H1 (cell line): ENCODE measurements around the gene DCAF8. TPM values are rescaled to one million over a fixed set of nuclear protein-coding genes. Genes with fewer than 3 reads are reported as not detected.

Experiments used
- JUND ChIP-seq: IDR thresholded peaks from 2 replicates; pipeline ENCODE4 v1.6.1; 2011; ENCODE audit warnings: mild to moderate bottlenecking, improper control_type of control experiment, low read length
- RAD21 ChIP-seq, 2 experiments: IDR thresholded peaks in 1 of 2; conservative IDR thresholded peaks in 1 of 2; 2 replicates each; pipeline ENCODE4 v1.6.1; 2011; ENCODE audit warnings: low read depth in 2 of 2, low read length in 2 of 2, improper control_type of control experiment in 1 of 2, inconsistent platforms in 1 of 2, mild to moderate bottlenecking in 1 of 2, moderate library complexity in 1 of 2
- RFX5 ChIP-seq: IDR thresholded peaks from 2 replicates; pipeline ENCODE4 v1.6.1; 2011; ENCODE audit warnings: low read depth, low read length, improper control_type of control experiment, borderline replicate concordance
- TCF12 ChIP-seq: IDR thresholded peaks from 2 replicates; pipeline ENCODE4 v1.6.1; 2011; ENCODE audit warnings: low read depth, mild to moderate bottlenecking, low read length
- polyA plus RNA-seq, 7 experiments: library from polyadenylated mRNA; depleted of rRNA in 3 of 7; stranded (reverse) in 5 of 7; unstranded in 2 of 7; fragments of >200 nt in 5 of 7; fragments of 200-250 nt in 2 of 7; gene quantifications; 1 replicate in 5 of 7; 2 replicates in 1 of 7; 4 replicates in 1 of 7; pipeline versions ENCODE4 v1.2.1 to v1.2.3, GENCODE V29; 2011 to 2013; ENCODE audit warnings: missing spikeins in 2 of 7, mixed read lengths in 2 of 7
- total RNA-seq: library from RNA; stranded (reverse); fragmentation: NEBNext Ultra II Directional; extraction: Animal tissue kit (Norgen Biotek cat#: 25700); gene quantifications from 2 replicates; pipeline ENCODE4 v1.2.1, GENCODE V29; 2021
- TF ChIP-seq, protein P1 (sequence below): IDR thresholded peaks from 2 replicates; pipeline ENCODE4 v1.6.1; 2011; ENCODE audit warnings: low read depth, mild to moderate bottlenecking, low read length; ENCODE audit not compliant: insufficient read depth
- TF ChIP-seq, protein P2 (sequence below): IDR thresholded peaks from 2 replicates; pipeline ENCODE4 v1.6.1; 2011; ENCODE audit warnings: low read length, improper control_type of control experiment

Gene DCAF8
- total and polyA plus RNA-seq, 2 of the 8 experiments (the other 6 are each of a cell fraction or from before 2014, with no cell fraction given) = 68.2 to 110 TPM

DNA sequence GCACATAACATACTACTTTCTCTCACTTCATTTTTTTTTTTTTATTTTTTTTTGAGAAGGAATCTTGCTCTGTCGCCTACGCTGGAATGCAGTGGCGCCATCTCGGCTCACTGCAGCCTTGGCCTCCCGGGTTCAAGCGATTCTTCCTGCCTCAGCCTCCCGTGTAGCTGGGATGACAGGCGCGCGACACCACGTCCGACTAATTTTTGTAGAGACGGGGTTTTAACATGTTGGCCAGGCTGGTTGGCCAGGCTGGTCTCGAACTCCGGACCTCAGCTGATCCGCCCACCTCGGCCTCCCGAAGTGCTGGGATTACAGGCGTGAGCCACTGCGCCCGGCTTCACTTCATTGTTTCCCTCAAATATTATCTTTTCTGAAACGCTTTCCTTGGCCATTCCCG, 23.2 kb upstream of the DCAF8 start (continued):
- TF ChIP-seq, protein P1, sequence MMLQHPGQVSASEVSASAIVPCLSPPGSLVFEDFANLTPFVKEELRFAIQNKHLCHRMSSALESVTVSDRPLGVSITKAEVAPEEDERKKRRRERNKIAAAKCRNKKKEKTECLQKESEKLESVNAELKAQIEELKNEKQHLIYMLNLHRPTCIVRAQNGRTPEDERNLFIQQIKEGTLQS = no peak
- no peak for TF ChIP-seq JUND
- no peak for TF ChIP-seq RFX5
- no peak for TF ChIP-seq RAD21 (IDR thresholded peaks at IDR 0.05 in 1 of 2, conservative IDR thresholded peaks at IDR 0.05 in 1 of 2; ENCODE audit: low read depth in 2 of 2, low read length in 2 of 2)
- TF ChIP-seq, protein P2, sequence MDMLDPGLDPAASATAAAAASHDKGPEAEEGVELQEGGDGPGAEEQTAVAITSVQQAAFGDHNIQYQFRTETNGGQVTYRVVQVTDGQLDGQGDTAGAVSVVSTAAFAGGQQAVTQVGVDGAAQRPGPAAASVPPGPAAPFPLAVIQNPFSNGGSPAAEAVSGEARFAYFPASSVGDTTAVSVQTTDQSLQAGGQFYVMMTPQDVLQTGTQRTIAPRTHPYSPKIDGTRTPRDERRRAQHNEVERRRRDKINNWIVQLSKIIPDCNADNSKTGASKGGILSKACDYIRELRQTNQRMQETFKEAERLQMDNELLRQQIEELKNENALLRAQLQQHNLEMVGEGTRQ = no peak
- no peak for TF ChIP-seq TCF12
